MV-4-11 (cell line): ENCODE measurements around the gene OR6C68.
"Not testable (repeated sequence)": the region's sequence is repeated elsewhere in the genome, so short reads cannot be mapped to it uniquely, and the experiment has no call there.

ENCODE experiments used
- DNase-seq: peaks from one replicate; lab custom pipeline; 2025; lab: John Stamatoyannopoulos, UW

OR6C68 gene

GRCh38 chr12:55492078-55492477, at the start of gene OR6C68:
OR6C68 (plus strand) TSS chr12:55492378; CDS start chr12:55492378, 0 bp downstream.
- no peak for DNase-seq

DNA sequence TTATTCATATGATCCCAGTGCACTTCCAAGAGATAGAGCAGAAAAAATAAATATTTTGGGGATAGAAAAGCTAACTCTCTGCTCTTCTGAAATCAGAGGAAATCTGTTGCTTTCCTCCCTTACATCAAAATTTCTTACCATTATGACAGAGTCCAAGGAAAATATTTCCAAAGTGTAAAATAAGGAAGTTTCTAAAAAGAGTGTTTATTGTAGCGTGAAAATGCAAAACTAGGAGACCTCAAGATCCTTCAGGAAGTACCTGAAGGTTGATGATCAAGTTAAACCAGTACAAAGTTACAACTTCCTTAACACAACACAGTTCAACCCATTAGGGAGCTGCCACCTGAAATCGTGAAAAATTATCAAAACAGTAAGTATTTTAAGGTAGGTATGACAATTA, 48.4 kb upstream of the OR6C68 start, which contains the start of gene OR6C2:
Gene OR6C2, plus strand, starts transcription at position 301 of the 400 bp plus-strand sequence. CDS start 8,138 bp downstream, outside the sequence.
- no peak for DNase-seq

DNA sequence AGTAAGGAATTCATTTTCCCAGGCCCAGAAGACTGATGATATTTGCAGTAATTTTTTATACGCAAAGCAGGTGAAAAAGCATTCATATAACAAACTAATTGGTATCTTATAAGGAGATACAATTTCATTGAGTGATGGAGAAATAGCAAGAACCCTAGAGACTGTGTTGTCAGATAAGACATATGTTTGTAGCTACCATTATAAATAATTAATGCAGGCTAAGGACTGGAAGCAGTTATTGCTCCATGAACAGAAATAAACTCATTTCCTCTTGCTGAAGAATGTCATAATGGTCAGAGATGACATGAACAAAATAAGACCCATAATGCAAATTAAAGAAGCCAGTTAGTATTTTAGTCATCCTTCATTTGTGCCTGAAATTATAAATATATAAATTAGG, 46.8 kb upstream of the OR6C68 start:
- peak; percentile 43 for DNase-seq

- peak; percentile 70 for DNase-seq
These were observed 45.9 kb upstream of the OR6C68 start for GRCh38 chr12:55446326-55446725.

- no peak for DNase-seq
These were observed 43.4 kb upstream of the OR6C68 start for GRCh38 chr12:55448825-55449224.

GRCh38 chr12:55464926-55465325, 27.3 kb upstream of the OR6C68 start:
- DNase-seq = not testable (repeated sequence)

DNA sequence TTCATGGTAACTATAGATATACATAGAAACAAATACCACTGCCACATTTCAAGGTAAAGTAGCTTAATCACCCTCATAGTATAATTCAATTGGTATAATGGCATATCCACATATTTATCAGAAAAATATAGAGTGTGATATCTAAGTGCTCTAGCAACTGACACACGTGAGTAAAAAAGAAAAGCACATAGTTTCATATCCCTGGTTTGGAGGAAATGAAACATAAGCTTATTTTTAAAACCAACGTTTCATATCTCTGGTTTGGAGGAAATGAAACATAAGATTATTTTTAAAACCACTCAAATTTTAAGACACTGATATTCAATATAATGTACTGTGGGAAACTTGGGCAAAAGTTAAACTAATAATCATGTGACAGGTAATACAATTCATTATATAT, 24.3 kb upstream of the OR6C68 start:
- DNase-seq = peak; percentile 89

GRCh38 chr12:55469291-55469690, 22.9 kb upstream of the OR6C68 start:
- peak; percentile 32 for DNase-seq

GRCh38 chr12:55470088-55470829, 21.9 kb upstream of the OR6C68 start, which contains the start of gene OR6C70:
OR6C70 (minus strand) TSS chr12:55470138; CDS start chr12:55470138, 0 bp downstream.
- no peak for DNase-seq

GRCh38 chr12:55472264-55472663, 19.9 kb upstream of the OR6C68 start:
- DNase-seq = no peak

DNA sequence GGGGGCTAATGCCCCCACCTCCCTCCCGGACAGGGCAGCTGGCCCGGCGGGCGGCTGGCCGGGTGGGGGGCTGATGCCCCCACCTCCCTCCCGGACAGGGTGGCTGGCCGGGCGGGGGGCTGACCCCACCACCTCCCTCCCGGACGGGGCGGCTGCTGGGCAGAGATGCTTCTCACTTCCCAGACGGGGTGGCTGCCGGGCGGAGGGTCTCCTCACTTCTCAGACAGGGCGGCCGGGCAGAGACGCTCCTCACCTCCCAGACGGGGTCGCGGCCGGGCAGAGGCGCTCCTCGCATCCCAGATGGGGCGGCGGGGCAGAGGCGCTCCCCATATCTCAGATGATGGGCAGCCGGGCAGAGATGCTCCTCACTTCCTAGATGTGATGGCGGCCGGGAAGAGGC, 13.0 kb upstream of the OR6C68 start:
- DNase-seq = not testable (repeated sequence)

GRCh38 chr12:55484284-55484683, 7.9 kb upstream of the OR6C68 start:
- not testable (repeated sequence) for DNase-seq

- DNase-seq = no peak
These were observed 3.3 kb downstream of the OR6C68 start for GRCh38 chr12:55495490-55495889.

DNA sequence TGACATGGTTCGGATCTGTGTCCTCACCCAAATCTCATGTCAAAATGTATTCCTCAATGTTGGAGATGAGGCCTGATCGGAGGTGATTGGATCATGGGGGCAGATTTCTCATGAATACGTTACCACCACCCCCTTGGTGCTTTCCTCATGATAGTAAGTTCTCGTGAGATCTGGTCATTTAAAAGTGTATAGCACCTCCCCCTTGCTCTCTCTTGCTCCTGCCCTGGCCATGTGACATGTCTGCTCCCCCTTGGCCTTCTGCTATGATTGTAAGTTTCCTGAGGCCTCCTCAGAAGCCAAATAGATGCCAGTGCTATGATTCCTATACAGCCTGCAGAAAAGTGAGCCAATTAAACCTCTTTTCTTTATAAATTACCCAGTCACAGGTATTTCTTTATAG, 7.1 kb downstream of the OR6C68 start:
- no peak for DNase-seq

DNA sequence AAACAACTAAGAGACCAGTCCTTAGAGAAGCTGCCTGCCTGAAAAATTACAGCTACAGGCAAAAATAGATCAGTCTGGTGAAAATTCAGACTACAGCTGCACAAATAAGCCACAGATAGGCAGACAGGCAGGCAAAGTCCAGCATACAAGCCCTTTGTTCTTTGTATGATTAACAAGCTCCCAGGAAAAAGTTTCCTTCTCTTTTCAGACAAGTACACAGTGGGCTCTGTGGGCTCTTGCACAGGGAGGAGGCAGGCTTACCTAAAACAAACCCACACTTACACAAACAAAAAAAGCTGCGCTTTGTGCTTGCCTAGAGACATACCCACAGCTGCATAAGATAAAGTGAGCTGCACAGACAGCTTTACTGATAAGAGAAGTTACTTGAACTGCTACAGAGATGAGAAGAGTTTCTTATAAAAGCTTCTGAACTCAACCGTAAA, 7.7 kb downstream of the OR6C68 start:
- DNase-seq = no peak

DNA sequence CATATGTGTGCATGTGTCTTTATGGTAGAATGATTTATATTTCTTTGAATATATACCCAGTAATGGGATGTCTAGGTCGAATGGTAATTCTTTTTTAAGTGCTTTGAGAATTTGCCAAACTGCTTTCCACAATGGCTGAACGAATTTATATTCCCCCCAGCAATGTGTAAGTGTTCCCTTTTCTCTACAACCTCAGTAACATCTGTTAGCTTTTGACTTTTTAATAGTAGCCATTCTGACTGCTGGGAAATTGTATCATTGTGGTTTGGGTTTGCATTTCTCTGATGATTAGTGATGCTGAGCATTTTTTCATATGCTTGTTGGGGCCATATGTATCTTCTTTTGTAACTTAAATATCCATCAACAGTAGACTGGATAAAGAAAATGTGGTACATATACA, 9.4 kb downstream of the OR6C68 start:
- no peak for DNase-seq

- DNase-seq = peak; percentile 16
These were observed 23.5 kb downstream of the OR6C68 start for GRCh38 chr12:55515696-55516095.

DNA sequence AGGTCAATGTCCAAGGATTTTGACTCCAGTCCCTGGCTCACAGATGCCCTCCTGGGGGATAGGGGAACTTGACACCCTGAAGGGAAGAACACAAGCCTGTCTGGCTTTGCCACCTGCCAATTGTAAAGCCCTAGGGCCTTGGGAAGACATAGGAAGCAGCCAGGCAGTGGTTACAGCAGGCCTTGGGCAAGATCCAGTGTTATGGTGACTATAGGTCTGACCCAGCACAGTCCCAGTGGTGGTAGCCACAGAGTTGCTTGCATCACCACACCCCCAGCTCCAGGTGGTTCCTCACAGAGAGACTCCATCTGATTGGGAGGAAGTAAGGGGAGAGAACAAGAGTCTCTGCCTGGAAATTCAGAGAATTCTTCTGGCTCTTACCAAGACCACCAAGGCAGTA, 24.2 kb downstream of the OR6C68 start:
- peak; percentile 74 for DNase-seq
